Measurements from ENCODE around the gene TM4SF4. TPM values are rescaled to one million over a fixed set of nuclear protein-coding genes. Genes with fewer than 3 reads are reported as not detected.

TM4SF4 gene
- total and polyA plus RNA-seq, 2 of the 8 experiments (the other 6 are each of a cell fraction or from before 2014, with no cell fraction given), result not detected

DNA sequence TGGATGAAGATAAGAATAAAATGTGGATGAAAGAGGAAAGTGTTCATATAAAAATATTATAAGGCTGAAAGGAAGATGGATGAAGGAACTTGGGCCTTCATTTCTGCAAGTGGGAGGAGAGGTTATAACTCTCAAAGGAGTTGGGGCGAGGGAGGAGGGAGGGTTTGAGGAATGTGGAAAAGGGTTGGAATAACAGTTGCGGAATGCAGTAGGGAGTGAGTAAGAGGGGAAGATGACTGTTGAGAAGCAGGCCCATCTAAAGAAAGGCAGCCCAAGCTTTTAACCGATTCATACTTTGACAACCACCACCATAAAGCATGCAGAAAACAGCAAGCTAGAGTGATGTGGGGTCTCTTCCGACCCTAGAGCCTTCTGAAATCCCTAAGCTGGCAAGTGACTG, 8.3 kb upstream of the TM4SF4 start:
- peak in 1 of 2 experiments; percentile 7 for DNase-seq (ENCODE audit: low read depth in 1 of 2, low spot score in 2 of 2)
- no peak overlapping the region for H3K56ac ChIP-seq (replicated peaks; ENCODE audit: insufficient read length, low read depth, low read length)
- 70 to 100% methylated on average over 2 to 4 of the region's 4 CpGs for WGBS, 2 experiments (ENCODE audit: extremely low coverage in 1 of 2, insufficient coverage in 1 of 2, insufficient read length in 1 of 2, insufficient replicate concordance in 2 of 2, low coverage in 1 of 2, low lambda C conversion rate in 2 of 2, missing lambda C conversion rate in 1 of 2)
- TF ChIP-seq, protein P1, sequence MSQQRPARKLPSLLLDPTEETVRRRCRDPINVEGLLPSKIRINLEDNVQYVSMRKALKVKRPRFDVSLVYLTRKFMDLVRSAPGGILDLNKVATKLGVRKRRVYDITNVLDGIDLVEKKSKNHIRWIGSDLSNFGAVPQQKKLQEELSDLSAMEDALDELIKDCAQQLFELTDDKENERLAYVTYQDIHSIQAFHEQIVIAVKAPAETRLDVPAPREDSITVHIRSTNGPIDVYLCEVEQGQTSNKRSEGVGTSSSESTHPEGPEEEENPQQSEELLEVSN (IDR thresholded peaks at IDR 0.05), result no peak
- TF ChIP-seq TAF7 (optimal IDR thresholded peaks at IDR 0.05; ENCODE audit: borderline replicate concordance, low read depth, low read length), result no peak
- TF ChIP-seq RAD21 (IDR thresholded peaks at IDR 0.05 in 1 of 2, conservative IDR thresholded peaks at IDR 0.05 in 1 of 2; ENCODE audit: low read depth in 2 of 2, low read length in 2 of 2), result no peak
- TF ChIP-seq TEAD4 (IDR thresholded peaks at IDR 0.05; ENCODE audit: low read depth, low read length), result peak; percentile 94
- TF ChIP-seq, protein P2, sequence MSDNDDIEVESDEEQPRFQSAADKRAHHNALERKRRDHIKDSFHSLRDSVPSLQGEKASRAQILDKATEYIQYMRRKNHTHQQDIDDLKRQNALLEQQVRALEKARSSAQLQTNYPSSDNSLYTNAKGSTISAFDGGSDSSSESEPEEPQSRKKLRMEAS (IDR thresholded peaks at IDR 0.05), result no peak
- TF ChIP-seq EGR1 (IDR thresholded peaks at IDR 0.05; ENCODE audit: borderline replicate concordance, low read depth, low read length), result 0 out of 2 replicates have a peak, but pooled peaks have one; percentile 15
- no peak for TF ChIP-seq ASH2L (IDR thresholded peaks at IDR 0.05; ENCODE audit: low read length)
- no peak for TF ChIP-seq TBP (IDR thresholded peaks at IDR 0.05; ENCODE audit: low read depth, low read length)
- no peak overlapping the region for H2AK5ac ChIP-seq (ENCODE audit: low read depth, low read length)
- no peaks in the 10 kb centered on the region for H3K79me1 ChIP-seq (ENCODE audit: low read depth, low read length)
- H3K79me2 ChIP-seq (ENCODE audit: control insufficient read depth in 1 of 2, insufficient read depth in 2 of 2, low read length in 2 of 2), result no peaks in the 10 kb centered on the region
- POLR2A ChIA-PET (ENCODE audit: partially characterized antibody), result no interaction called here
- no peak overlapping the region for H2BK15ac ChIP-seq (ENCODE audit: low read length)
- no peaks in the 10 kb centered on the region for H3K9me3 ChIP-seq (ENCODE audit: insufficient read depth in 2 of 2, low read depth in 1 of 2, low read length in 1 of 2)
- H2BK12ac ChIP-seq (ENCODE audit: low read depth, low read length), result no peak overlapping the region
- H3K14ac ChIP-seq (ENCODE audit: insufficient read length), result no peak overlapping the region
- no peak overlapping the region for H2BK20ac ChIP-seq (ENCODE audit: low read length)
- no peaks in the 10 kb centered on the region for H3K36me3 ChIP-seq (ENCODE audit: control insufficient read depth in 2 of 4, insufficient read depth in 4 of 4, low read length in 3 of 4)
- no peak overlapping the region for H4K91ac ChIP-seq (replicated peaks; ENCODE audit: insufficient read length, low read length)
- H4K8ac ChIP-seq (ENCODE audit: extremely low read depth, insufficient read depth, low read length), result no peak overlapping the region
- peaks cover 0 to 4% (median 0%) of the 10 kb centered on the region in 4 experiments; a peak in 3 of 7 replicates for H3K4me1 ChIP-seq (replicated peaks in 1 of 4; ENCODE audit: control insufficient read depth in 3 of 4, insufficient read depth in 4 of 4, low read length in 3 of 4)
- no peak overlapping the region for H3K27ac ChIP-seq (ENCODE audit: low read depth, low read length)
- no peak overlapping the region for H2BK5ac ChIP-seq (ENCODE audit: low read depth, low read length)
- CTCF ChIA-PET (ENCODE audit: partially characterized antibody), result interaction anchor here (1.2 to 4.3 kb wide), 4 partner anchors 10 to 23 kb away, joined by 4 to 30 read pairs (median 14); no protein-coding TSS in a partner anchor
- no peak overlapping the region for H3K9ac ChIP-seq (replicated peaks in 1 of 4; ENCODE audit: extremely low read depth in 1 of 4, low read depth in 3 of 4, low read length in 3 of 4)
- H4K5ac ChIP-seq (ENCODE audit: insufficient read length, low read depth, low read length), result no peak overlapping the region
- H4K20me1 ChIP-seq (replicated peaks in 1 of 2; ENCODE audit: control insufficient read depth in 1 of 2, insufficient read depth in 2 of 2, low read length in 2 of 2), result no peaks in the 10 kb centered on the region
- H2BK120ac ChIP-seq (replicated peaks; ENCODE audit: low read depth, low read length), result no peak overlapping the region
- H3K4me2 ChIP-seq (ENCODE audit: insufficient read depth in 1 of 2, low read depth in 2 of 2, low read length in 2 of 2), result no peak overlapping the region
- no peaks in the 10 kb centered on the region for H3K27me3 ChIP-seq (replicated peaks in 1 of 4; ENCODE audit: control insufficient read depth in 3 of 4, extremely low read depth in 1 of 4, insufficient read depth in 3 of 4, low read length in 3 of 4)
- H3K23me2 ChIP-seq (ENCODE audit: low read depth, low read length), result no peaks in the 10 kb centered on the region
- peak overlapping the region; percentile 91; the same call in 1 of the 2 replicates for H2AFZ ChIP-seq (ENCODE audit: low read length)
- no peak overlapping the region for H3K4ac ChIP-seq (replicated peaks; ENCODE audit: insufficient read length, low read depth, low read length)
- no peak overlapping the region for H3K23ac ChIP-seq (ENCODE audit: insufficient read length)
- no peak overlapping the region for H3K4me3 ChIP-seq (ENCODE audit: extremely low read depth in 1 of 4, insufficient read depth in 2 of 4, low read depth in 3 of 4, low read length in 4 of 4)
- no peak overlapping the region for H3K18ac ChIP-seq (ENCODE audit: extremely low read depth, low read length)
- no peak for FAIRE-seq

Measured in H1 (cell line).